Measurements from ENCODE around the gene FBXW12.

Gene FBXW12

DNA sequence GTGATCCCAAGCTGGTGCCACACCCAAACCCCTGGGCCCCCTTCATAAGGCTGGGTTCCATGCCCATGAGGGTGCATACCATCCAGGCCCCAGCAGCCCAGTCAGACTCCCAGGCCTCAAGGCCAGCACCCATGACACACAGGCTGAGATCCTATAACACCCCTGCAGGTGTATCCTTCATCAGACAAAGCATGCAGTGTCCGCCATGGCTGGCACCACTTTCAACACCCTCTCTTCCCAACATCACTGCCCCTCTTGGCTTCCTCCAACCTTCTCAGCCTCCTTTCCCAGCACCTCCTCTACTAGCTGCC lies 64.4 kb downstream of the FBXW12 start:
- no peak for DNase-seq (ENCODE audit: low spot score)

DNA sequence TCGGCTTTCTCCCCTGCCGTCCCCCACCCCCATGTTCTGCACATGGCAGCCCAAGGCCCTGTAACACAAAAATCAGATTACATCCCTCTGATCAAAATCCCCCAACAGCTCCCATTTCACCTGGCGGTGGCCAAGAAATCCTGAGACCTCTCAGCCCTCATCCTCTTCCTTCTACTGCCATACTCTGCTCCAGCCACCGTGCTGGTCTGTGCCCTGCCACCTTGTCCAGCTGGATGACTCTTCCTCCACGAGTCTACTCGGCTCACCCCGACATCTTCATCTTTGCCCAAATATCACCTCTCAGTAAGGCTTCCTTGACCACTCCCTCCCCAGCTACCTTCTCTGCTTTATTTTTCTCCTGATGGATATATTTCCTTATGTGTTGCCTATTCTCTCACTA lies 64.8 kb downstream of the FBXW12 start:
- no peak for DNase-seq (ENCODE audit: low spot score)

DNA sequence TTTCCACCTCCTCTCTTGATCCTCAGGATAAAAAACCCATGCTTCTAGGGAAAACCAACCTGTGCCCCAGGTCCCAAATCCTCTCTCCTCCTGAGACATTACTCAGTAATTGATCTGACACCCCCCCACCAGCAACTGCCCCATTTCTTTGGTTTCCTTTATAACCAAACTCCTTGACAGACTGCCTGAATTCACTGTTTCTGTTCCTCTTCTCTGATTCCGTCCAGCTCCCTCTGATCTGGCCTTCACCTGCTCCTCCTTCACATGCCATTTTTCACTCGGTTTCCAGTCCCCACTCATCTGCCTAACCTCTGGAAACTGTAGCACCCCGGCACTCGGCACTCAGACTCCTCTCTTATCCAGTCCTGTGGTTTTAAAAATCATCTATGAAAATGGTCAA lies 65.8 kb downstream of the FBXW12 start:
- no peak for DNase-seq (ENCODE audit: low spot score)

DNA sequence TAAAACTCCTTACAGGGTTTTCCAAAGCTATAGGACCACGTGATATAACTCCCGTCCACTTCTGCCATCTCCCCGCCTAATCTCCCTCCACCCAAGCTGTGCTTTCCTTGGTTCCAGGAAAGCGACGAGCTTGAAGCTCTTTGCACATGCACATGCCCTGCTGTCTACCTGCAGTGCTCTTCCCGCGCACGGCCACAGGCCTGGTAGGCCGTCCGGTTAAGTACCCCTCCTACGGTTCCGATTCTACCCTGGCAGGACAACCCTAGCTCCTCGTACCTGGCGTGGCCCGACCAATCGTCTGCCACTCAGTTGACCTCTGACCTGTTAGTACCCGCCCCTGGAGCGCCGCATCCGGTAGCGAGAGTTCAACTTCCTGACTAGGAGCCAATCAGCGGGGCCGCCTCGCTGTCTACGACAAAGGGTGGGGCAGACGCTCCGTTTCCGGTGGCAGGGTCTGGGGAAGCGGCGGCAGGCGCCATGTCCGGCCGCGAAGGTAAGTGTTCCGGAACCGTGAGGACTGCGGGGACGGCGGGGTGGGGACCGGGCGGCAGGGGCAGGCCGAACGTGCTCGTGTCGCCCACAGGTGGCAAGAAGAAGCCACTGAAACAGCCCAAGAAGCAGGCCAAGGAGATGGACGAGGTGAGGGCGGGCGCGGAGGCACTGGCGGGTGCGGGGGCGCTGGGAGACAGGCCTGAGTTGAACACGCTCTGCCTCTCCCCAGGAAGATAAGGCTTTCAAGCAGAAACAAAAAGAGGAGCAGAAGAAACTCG lies 68.0 kb downstream of the FBXW12 start, which contains the start of the genes CCDC51 and TMA7:
TSS of gene CCDC51 (minus strand) at position 300 of the 770 bp plus-strand sequence. CDS start 4,991 bp downstream, outside the sequence.
TSS of gene TMA7 (plus strand) at position 438 of the 770 bp plus-strand sequence. CDS start at position 478, 40 bp downstream.
- DNase-seq (ENCODE audit: low spot score): peak; percentile 99

DNA sequence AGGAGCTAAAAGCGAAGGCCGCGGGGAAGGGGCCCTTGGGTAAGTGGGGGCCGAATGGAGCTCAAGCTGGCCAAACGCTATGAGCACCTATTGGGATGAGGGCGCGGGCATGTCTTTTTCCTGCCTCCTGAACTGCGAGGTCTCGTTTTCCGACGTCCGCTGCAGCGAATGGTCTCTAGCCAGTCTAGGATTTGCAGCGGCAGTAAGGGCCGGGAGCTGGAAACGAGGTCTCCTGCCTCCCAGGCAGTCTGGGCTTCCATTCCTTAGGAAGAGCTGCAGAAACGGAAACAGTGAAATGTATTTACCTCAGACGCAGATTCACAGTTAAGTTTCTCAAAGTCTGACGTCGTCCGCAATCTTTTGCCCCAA lies 68.6 kb downstream of the FBXW12 start:
- DNase-seq (ENCODE audit: low spot score): peak; percentile 37

DNA sequence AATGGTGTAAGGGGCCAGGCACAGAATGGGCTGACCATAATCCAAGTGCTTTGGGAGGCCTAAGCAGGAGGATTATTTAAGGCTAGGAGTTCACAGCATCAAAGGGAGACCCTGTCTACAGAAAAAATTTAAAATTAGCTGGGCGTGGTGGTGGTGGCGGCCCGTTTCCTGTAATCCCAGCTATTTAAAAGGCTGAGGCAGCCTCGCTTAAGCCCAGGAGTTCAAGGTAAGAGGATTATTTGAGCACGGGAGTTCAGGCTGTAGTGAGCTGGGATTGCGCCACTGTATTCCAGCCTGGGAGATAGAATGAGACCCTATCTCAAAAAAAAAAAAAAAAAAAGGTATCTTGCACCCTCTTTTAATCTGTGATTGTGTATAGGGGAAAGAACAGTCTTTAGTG lies 69.9 kb downstream of the FBXW12 start:
- no peak for DNase-seq (ENCODE audit: low spot score)

Measured in hepatic stellate cell (primary cell).